Pancreas (tissue), 10 donors: ENCODE measurements around the gene GULP1. TPM values are rescaled to one million over a fixed set of nuclear protein-coding genes. Genes with fewer than 3 reads are reported as not detected.

ENCODE experiments used
- ATAC-seq, 4 donors: fragments of 200-7000 bp; cut with Tn5 transposase; one replicate each; pipeline versions ENCODE4 v1.8.0 to v1.9.1; 2020; ENCODE audit warnings: mild to moderate bottlenecking in 4 of 4, moderate library complexity in 4 of 4
- DNase-seq, 6 donors: peaks; one replicate each; pipeline ENCODE4 v3.0.0-alpha.2; 2020
- FAIRE-seq: peaks from 2 replicates; lab custom pipeline; 2012; peaks lifted over from hg19 to GRCh38; lab: Jason Lieb, UNC
- H3K27ac ChIP-seq, 4 donors: fragments of 200-600 bp; sonication (generic); 1 replicate in 3 of 4; 2 replicates in 1 of 4; pipeline versions ENCODE4 v1.5.0 to v1.8.0; 2020
- H3K27me3 ChIP-seq, 4 donors: fragments of 200-600 bp; one replicate each; pipeline ENCODE4 v1.8.0; 2021
- H3K36me3 ChIP-seq, 3 donors: fragments of 200-600 bp; sonication (generic) in 1 of 3; one replicate each; pipeline versions ENCODE4 v1.5.0 to v1.8.0; 2020 to 2021
- H3K4me1 ChIP-seq, 3 donors: fragments of 200-600 bp; one replicate each; pipeline ENCODE4 v1.8.0; 2021
- H3K4me3 ChIP-seq, 4 donors: fragments of 200-600 bp; sonication (generic) in 2 of 4; one replicate each; pipeline versions ENCODE4 v1.5.0 to v1.8.0; 2020 to 2021
- H3K9me3 ChIP-seq, 4 donors: fragments of 200-600 bp; one replicate each; pipeline ENCODE4 v1.8.0; 2021
- WGBS, 2 donors: extraction: QIAGEN DNeasy Blood & Tissue Kit; methylation state at CpG; one replicate each; pipeline ENCODE4 v1.1.7; 2013; 5-methylcytosine and 5-hydroxymethylcytosine counted together
- intact Hi-C, 3 donors: fragments of 100-400 bp; cut with DNase I; formaldehyde crosslinking; loops; one replicate each; pipeline versions ENCODE4 v1.11.1 to v1.14.2; 2022
- microRNA-seq, 2 donors: library from miRNA; unstranded; fragments of <30 nt; microRNA quantifications; one replicate each; pipeline versions ENCODE4 to v1.1.0, GENCODE V29; 2019 to 2020
- polyA plus RNA-seq, 2 donors: library from polyadenylated mRNA; stranded (reverse); fragments of 200-250 nt; gene quantifications; one replicate each; pipeline ENCODE4 v1.2.3, GENCODE V29; 2013
- total RNA-seq, 6 donors: library from RNA; stranded (reverse); fragmentation: NEBNext Ultra II Directional in 4 of 6; extraction: Animal tissue kit (Norgen Biotek cat#: 25700) in 4 of 6; gene quantifications; one replicate each; pipeline versions ENCODE4 v1.2.1 to v1.2.4, GENCODE V29; 2021 to 2023
- TF ChIP-seq, protein P1 (sequence below), 4 donors: fragments of 200-600 bp; sonication (generic) in 3 of 4; IDR thresholded peaks; one replicate each; pipeline versions ENCODE4 v1.5.0 to v1.8.0; 2021; ENCODE audit warnings: antibody characterized with exemption in 4 of 4
- donor health status: healthy with polysubstance abuse.
- donor health status: DM: no; HTN: no; CAD: no; lungs with moderate emphysema.
- donor health status: DM: no; HTN: no; CAD: no.
- donor health status: control.
- donor health status: control.
- donor health status: Bipolar disorder and iron deficiency.
- donor health status: DM: yes; HTN: yes; CAD: no.
- donor health status: DM: no; HTN: no; CAD: no.
- donor health status: DM: no; HTN: no; CAD: no.
- donor health status: DM: yes; HTN: yes; CAD: no.

GULP1 gene
- total and polyA plus RNA-seq, 8 donors: 5.4 to 35.7 (median 17.5) TPM

DNA sequence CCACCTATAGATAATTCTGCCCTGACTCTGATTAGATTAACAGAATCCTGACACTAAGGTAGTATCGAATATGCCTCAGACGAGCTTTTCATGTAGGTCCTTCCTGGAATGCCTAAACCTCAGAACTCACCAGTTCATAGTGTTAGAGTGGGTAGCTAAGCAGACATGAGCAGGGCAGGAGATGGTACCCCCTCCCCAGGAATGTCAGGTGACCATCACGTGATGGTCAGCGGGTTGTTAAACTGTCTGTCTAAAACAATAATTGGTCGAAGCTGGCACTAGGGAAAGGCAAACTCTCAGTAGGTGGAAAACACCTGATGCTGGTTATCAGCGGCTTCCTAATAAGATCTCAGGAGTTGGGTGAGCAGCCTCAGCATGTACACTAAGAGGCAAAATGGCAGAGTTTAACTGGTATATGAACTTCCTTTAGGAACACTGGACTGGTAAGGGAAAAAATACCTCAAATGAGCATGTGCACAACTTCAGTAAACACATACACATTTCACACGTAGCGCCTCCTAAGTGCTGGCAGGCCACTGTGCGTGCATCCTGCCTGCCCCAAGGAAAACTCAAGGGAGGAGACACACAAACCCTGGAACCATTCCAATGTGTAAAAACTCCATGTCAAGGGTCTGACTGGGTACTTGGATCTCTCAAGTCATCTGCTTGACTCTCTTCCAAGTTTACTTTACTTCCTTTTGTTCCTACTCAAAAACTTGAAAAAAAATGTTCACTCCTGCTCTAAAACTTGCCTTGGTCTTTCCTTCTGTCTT lies 339.5 kb downstream of the GULP1 start:
- DNase-seq (no peak), FAIRE-seq (no peak), ATAC-seq (no peak)
- TF ChIP-seq, protein P1, sequence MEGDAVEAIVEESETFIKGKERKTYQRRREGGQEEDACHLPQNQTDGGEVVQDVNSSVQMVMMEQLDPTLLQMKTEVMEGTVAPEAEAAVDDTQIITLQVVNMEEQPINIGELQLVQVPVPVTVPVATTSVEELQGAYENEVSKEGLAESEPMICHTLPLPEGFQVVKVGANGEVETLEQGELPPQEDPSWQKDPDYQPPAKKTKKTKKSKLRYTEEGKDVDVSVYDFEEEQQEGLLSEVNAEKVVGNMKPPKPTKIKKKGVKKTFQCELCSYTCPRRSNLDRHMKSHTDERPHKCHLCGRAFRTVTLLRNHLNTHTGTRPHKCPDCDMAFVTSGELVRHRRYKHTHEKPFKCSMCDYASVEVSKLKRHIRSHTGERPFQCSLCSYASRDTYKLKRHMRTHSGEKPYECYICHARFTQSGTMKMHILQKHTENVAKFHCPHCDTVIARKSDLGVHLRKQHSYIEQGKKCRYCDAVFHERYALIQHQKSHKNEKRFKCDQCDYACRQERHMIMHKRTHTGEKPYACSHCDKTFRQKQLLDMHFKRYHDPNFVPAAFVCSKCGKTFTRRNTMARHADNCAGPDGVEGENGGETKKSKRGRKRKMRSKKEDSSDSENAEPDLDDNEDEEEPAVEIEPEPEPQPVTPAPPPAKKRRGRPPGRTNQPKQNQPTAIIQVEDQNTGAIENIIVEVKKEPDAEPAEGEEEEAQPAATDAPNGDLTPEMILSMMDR (IDR thresholded peaks at IDR 0.05): no peak
- H3K9me3 ChIP-seq: no peaks in the 10 kb centered on the region
- 71 to 72% methylated on average over 9 of the region's 9 CpGs for WGBS, 2 donors
- no peaks in the 10 kb centered on the region for H3K27me3 ChIP-seq
- intact Hi-C loops: no loop called here
- no peak overlapping the region for H3K27ac ChIP-seq
- no peaks in the 10 kb centered on the region for H3K4me1 ChIP-seq
- no peak overlapping the region for H3K4me3 ChIP-seq
- no peaks in the 10 kb centered on the region for H3K36me3 ChIP-seq

DNA sequence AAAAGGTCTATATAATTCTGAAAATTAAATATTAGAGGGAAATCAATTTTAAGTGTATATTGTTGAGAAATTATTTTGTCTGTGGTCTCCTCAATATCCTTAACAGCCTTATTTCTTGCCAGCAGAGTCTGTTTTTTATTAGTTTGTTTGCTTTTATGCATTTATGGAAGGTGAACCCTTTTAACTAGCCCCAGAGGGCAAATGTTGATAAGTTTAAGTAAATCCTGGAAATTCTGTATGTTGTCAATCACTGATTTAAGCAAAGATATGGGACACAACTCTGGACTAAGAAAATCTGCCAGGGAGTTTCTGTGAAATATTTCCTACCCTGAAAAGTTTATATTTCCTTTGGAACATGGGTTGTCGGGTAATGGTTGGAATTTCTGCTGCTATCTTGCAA lies 343.0 kb downstream of the GULP1 start:
- no peak for ATAC-seq
- no peaks in the 10 kb centered on the region for H3K36me3 ChIP-seq
- H3K9me3 ChIP-seq: peaks cover 0 to 3% (median 0%) of the 10 kb centered on the region in 4 donors
- no peak for FAIRE-seq
- H3K4me1 ChIP-seq: no peaks in the 10 kb centered on the region
- TF ChIP-seq, protein P1 (IDR thresholded peaks at IDR 0.05): no peak
- intact Hi-C loops: no loop called here
- no peak overlapping the region for H3K4me3 ChIP-seq
- DNase-seq: no peak
- no peak overlapping the region for H3K27ac ChIP-seq
- no peaks in the 10 kb centered on the region for H3K27me3 ChIP-seq
- 92 to 95% methylated on average over 1 of the region's 1 CpG for WGBS, 2 donors

Small RNAs within 50 kb of the gene (microRNA-seq; reads per million reads assigned to microRNA genes)
- 0.29 to 2.7 reads per million in 2 donors for gene MIR561
